Thyroid gland (tissue), 4 donors: Measurements from ENCODE around the gene CACNG4.

Experiments used
- CTCF ChIP-seq, 6 experiments: fragments of 200-600 bp in 3 of 6; fragments of 450-650 bp in 3 of 6; sonication (generic) in 3 of 6; IDR thresholded peaks; one replicate each; pipeline ENCODE4 v1.5.1; 2016 to 2019; ENCODE audit warnings: antibody characterized with exemption in 6 of 6, mild to moderate bottlenecking in 2 of 6, inconsistent platforms in 1 of 6, moderate library complexity in 1 of 6
- POLR2A ChIP-seq, 2 donors: fragments of 450-650 bp; IDR thresholded peaks; one replicate each; pipeline ENCODE4 v1.6.1; 2017; ENCODE audit warnings: antibody characterized with exemption in 2 of 2, mild to moderate bottlenecking in 2 of 2, moderate library complexity in 1 of 2

GRCh38 chr17:67050471-67051154 lies 86.1 kb downstream of the CACNG4 start:
- TF ChIP-seq CTCF (IDR thresholded peaks at IDR 0.05) (no peak), POLR2A (IDR thresholded peaks at IDR 0.05) (no peak)
